Stimulated activated CD8-positive, alpha-beta memory T cell treated with anti-CD3 and anti-CD28 coated beads, Interleukin-15, amount 100 ng/mL, for 24 hours (primary cell): ENCODE data around the gene CGN.
"Not testable (repeated sequence)": the region's sequence is repeated elsewhere in the genome, so short reads cannot be mapped to it uniquely, and the experiment has no call there.

Experiments used
- DNase-seq: peaks from one replicate; pipeline ENCODE4 v3.0.0-alpha.2; 2020; ENCODE audit warnings: low read depth

The CGN gene

GRCh38 chr1:151502035-151502700 lies 9.0 kb upstream of the CGN start:
- DNase-seq = no peak

GRCh38 chr1:151502859-151503780 lies 8.1 kb upstream of the CGN start:
- no peak for DNase-seq

DNA sequence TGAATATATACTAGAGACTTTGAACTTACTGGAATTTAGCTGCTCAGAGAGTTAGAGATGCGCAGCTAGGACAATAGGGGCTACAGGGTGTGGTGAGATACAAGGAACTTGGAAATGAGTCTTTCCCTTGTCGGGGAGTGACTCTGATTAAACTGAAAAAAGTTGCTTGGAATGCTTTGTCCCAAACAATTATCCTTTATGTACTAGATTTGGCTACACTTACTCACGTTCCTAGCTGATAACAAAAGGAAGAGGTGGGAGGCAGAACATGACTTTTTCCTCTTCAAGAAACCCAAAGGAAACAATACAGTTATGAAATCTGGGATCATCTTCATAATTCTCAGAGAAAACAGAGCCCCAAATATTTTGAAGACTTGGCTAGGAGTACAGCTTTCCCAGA lies 6.9 kb upstream of the CGN start:
- DNase-seq = no peak

DNA sequence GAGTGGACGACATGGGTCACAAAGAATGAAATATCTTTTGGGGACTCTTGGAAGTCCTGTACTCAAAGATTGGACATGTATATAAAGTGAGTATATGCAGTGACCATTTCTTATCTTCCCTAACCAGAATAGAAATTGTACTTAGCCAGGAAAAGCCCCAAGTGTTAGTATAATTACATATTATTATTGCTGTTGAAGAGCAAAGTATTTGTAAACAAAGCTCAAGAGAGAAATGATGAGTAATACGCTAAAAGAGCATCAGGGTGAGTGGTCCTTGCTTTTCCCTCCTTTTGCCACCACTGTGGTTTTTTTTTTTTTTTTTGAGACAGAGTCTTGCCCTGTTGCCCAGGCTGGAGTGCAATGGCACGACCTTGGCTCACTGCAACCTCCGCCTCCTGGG lies 6.4 kb upstream of the CGN start:
- no peak for DNase-seq

DNA sequence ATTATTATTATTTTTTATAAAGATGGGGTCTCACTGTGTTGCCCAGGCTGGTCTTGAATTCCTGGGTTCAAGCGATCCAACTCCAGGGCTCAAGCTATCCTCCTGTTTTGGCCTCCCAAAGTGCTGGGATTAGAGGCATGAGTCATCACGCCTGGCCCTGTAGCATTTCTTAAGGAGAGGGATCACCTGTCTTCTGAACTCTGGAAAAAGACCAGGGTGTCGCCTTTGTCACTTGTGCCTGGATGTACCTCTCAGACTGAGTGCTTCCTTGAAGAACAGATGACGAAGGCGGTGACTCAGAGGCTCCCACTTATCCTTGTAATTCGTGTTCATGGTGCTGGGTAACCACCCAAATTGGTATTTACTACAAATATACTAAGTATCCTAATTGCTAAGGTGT lies 2.4 kb upstream of the CGN start:
- DNase-seq = no peak

- DNase-seq = no peak
These were observed 1.7 kb upstream of the CGN start for GRCh38 chr1:151509350-151510019.

DNA sequence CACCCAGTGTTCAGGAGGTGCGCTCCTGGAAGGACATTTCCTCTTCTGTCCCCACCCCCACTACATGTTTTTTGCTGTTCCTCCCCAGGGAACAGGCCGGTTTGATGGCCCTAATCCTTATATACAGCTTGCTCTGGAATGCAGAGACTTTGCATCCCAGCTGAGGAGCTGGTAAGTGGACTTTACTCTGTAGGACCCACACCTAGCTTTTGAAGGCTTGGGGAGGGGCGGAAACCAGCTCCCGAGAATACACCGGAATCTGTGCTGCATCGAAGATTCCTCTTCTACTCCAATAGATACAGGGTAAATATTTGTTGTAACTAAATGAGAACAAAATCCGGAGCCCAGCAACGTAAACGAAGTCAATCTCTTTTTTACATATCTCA lies 1.2 kb upstream of the CGN start:
- no peak for DNase-seq

DNA sequence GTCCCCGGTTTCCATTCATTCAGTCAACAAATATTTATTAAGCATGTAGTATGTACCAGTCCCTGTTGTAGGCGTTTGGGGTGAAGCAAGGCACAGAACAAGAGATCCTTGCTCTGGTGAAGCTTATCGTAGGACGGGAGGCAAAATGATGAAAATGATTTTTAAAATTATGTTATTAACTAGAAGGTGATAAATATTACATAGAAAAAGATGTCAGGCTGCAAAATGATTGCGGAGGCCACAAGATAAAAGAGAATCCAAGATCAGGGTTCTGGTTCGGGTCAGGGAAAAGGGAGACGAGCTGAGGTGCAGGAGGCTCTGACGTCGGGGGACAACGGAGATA lies 602 bp upstream of the CGN start:
- DNase-seq = no peak

DNA sequence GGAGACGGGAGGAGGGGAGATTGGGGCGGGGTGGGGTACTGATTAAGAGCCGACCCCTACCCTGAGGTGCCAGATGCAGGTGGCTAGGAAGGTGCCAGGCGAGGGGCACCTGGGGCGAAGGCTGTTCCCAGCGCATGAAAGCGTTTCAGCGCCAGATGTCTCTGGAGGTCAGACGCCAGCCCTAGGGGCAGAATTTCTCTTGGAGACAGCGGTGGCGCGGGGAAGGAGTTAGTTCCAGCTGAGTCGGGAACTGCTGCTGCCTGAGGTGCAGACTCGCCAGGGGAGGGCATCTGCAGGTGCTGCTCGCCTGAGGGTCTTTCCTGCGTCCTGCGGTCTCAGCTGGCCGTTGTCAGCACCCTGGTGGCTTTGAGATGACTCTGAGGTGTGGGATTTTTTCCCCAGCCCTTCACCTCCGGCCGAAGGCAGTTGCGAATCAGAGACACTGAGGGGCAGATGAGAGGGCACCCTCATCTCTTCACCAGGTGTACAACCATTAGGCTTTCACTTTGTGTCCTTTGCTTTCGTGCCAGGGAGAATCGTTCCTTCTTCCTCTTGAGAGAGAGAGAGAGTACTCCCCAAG lies 539 bp downstream of the CGN start:
- DNase-seq = no peak

GRCh38 chr1:151512326-151512725 lies 1.1 kb downstream of the CGN start:
- no peak for DNase-seq

- DNase-seq = no peak
These were observed 1.8 kb downstream of the CGN start for GRCh38 chr1:151512801-151513625.

GRCh38 chr1:151513626-151514121 lies 2.5 kb downstream of the CGN start:
- DNase-seq = no peak

- no peak for DNase-seq
These were observed 3.2 kb downstream of the CGN start for GRCh38 chr1:151514366-151514765.

- no peak for DNase-seq
These were observed 4.1 kb downstream of the CGN start for GRCh38 chr1:151515265-151515664.

DNA sequence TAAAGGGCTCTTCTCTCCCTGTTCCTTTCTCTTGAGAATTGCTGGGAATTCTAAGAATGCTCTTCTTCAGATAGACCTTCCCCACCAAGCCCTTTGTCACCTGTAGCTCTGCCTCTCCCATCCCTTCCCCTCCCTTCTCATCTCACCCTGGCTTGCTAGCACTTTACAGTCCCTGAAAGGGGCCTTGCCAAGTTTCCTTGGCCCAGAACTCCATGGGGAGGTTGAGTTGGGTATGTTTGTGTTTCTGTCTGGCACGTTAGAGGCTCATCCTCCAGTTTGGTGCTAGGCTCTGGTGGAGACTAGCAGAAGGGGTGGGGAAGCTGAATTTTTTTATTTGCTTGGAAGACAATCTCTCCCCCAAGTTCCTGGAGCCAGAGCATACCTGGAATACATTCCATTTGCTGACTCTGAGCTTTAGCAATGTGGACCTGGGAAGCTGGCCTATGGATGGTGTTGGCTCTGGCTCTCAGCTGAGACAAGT lies 4.9 kb downstream of the CGN start:
- no peak for DNase-seq

DNA sequence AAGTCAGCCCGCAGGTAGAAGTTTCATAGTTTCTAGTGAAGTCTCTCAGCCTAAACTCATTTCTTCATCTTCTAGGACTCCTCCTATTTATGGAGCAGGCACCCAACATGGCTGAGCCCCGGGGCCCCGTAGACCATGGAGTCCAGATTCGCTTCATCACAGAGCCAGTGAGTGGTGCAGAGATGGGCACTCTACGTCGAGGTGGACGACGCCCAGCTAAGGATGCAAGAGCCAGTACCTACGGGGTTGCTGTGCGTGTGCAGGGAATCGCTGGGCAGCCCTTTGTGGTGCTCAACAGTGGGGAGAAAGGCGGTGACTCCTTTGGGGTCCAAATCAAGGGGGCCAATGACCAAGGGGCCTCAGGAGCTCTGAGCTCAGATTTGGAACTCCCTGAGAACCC lies 7.2 kb downstream of the CGN start:
- no peak for DNase-seq

DNA sequence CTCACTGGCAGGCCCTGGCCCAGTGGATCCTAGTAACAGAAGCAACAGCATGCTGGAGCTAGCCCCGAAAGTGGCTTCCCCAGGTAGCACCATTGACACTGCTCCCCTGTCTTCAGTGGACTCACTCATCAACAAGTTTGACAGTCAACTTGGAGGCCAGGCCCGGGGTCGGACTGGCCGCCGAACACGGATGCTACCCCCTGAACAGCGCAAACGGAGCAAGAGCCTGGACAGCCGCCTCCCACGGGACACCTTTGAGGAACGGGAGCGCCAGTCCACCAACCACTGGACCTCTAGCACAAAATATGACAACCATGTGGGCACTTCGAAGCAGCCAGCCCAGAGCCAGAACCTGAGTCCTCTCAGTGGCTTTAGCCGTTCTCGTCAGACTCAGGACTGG lies 7.7 kb downstream of the CGN start:
- no peak for DNase-seq

GRCh38 chr1:151519667-151520066 lies 8.5 kb downstream of the CGN start:
- no peak for DNase-seq

DNA sequence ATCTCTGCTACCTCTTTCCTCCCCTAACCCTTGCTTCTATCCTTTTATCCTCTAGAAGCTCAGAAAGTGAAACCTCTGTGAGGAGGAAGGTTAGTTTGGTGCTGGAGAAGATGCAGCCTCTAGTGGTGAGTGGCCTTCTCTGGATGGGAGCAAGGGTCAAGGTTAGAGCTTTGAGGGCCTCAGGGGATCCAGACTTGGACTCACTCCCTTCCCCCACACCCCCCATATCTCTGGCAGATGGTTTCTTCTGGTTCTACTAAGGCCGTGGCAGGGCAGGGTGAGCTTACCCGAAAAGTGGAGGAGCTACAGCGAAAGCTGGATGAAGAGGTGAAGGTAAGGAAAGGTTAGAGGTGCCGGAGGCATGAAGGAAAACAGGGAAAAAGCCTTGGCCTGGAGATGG lies 9.2 kb downstream of the CGN start:
- no peak for DNase-seq

GRCh38 chr1:151522427-151522826 lies 11.2 kb downstream of the CGN start:
- not testable (repeated sequence) for DNase-seq

- no peak for DNase-seq
These were observed 12.1 kb downstream of the CGN start for GRCh38 chr1:151523326-151523725.

DNA sequence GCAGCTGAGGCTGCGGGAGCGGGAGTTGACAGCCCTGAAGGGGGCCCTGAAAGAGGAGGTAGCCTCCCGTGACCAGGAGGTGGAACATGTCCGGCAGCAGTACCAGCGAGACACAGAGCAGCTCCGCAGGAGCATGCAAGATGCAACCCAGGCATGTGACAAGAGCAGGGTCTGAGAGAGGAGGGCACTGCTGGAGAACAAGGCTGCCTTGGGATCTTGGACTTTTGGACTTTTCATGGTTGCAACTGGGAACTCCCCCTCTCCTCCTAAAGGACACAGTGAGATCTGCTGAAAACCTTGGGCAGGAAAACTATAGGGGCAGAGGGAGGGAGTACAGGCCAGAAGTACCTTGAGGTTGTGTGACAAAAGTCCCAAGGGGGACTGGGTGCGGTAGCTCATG lies 13.5 kb downstream of the CGN start:
- DNase-seq = no peak
